GM12874 (cell line): ENCODE results near the gene ARHGDIA.

Experiments
- CTCF ChIP-seq: IDR thresholded peaks from 2 replicates; pipeline ENCODE4 v1.5.1; 2011; ENCODE audit warnings: low read depth, mild to moderate bottlenecking, control low read depth, low read length, moderate library complexity; ENCODE audit not compliant: insufficient read depth

The ARHGDIA gene

GRCh38 chr17:81831957-81832607, 39.1 kb downstream of the ARHGDIA start:
- no peak for TF ChIP-seq CTCF

- no peak for TF ChIP-seq CTCF
Observed at GRCh38 chr17:81831563-81831956, 39.6 kb downstream of the ARHGDIA start.

- no peak for TF ChIP-seq CTCF
Observed at GRCh38 chr17:81829858-81830257, 41.3 kb downstream of the ARHGDIA start.

GRCh38 chr17:81828656-81829055, 42.5 kb downstream of the ARHGDIA start:
- no peak for TF ChIP-seq CTCF

- TF ChIP-seq CTCF: 0 out of 2 replicates have a peak, but pooled peaks have one; percentile 16
Observed at GRCh38 chr17:81825841-81826466, 45.2 kb downstream of the ARHGDIA start.

GRCh38 chr17:81824595-81824994, 46.5 kb downstream of the ARHGDIA start:
- no peak for TF ChIP-seq CTCF

GRCh38 chr17:81823820-81824550, 47.2 kb downstream of the ARHGDIA start:
- no peak for TF ChIP-seq CTCF
